NB4 (cell line): ENCODE results near the gene LUZP2.

Source experiments
- DNase-seq: peaks from one replicate; pipeline ENCODE4 v3.0.0; 2010; ENCODE audit warnings: low read depth
- H3K4me3 ChIP-seq: one replicate; pipeline ENCODE4 v1.5.1; 2011; ENCODE audit warnings: mild to moderate bottlenecking, low read depth, low read length, moderate library complexity
- MAX ChIP-seq: IDR thresholded peaks from 2 replicates; pipeline ENCODE4 v1.6.1; 2011; ENCODE audit warnings: low read depth, low read length
- MYC ChIP-seq: IDR thresholded peaks from 2 replicates; pipeline ENCODE4 v1.6.1; 2011; ENCODE audit warnings: low read depth, low read length
- POLR2A ChIP-seq: IDR thresholded peaks from 2 replicates; pipeline ENCODE4 v1.6.1; 2011; ENCODE audit warnings: mild to moderate bottlenecking; ENCODE audit not compliant: insufficient read length; ENCODE audit errors: extremely low read depth
- TF ChIP-seq, protein P1 (sequence below): IDR thresholded peaks from one replicate; pipeline ENCODE4 v1.5.1; 2012; ENCODE audit warnings: low read depth, low read length

The LUZP2 gene

GRCh38 chr11:24685821-24686220 is 189.0 kb downstream of the LUZP2 start:
- no peak for DNase-seq
- TF ChIP-seq MYC (no peak), MAX (no peak), POLR2A (no peak)
- TF ChIP-seq, protein P1, sequence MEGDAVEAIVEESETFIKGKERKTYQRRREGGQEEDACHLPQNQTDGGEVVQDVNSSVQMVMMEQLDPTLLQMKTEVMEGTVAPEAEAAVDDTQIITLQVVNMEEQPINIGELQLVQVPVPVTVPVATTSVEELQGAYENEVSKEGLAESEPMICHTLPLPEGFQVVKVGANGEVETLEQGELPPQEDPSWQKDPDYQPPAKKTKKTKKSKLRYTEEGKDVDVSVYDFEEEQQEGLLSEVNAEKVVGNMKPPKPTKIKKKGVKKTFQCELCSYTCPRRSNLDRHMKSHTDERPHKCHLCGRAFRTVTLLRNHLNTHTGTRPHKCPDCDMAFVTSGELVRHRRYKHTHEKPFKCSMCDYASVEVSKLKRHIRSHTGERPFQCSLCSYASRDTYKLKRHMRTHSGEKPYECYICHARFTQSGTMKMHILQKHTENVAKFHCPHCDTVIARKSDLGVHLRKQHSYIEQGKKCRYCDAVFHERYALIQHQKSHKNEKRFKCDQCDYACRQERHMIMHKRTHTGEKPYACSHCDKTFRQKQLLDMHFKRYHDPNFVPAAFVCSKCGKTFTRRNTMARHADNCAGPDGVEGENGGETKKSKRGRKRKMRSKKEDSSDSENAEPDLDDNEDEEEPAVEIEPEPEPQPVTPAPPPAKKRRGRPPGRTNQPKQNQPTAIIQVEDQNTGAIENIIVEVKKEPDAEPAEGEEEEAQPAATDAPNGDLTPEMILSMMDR, result no peak
- no peak overlapping the region for H3K4me3 ChIP-seq

DNA sequence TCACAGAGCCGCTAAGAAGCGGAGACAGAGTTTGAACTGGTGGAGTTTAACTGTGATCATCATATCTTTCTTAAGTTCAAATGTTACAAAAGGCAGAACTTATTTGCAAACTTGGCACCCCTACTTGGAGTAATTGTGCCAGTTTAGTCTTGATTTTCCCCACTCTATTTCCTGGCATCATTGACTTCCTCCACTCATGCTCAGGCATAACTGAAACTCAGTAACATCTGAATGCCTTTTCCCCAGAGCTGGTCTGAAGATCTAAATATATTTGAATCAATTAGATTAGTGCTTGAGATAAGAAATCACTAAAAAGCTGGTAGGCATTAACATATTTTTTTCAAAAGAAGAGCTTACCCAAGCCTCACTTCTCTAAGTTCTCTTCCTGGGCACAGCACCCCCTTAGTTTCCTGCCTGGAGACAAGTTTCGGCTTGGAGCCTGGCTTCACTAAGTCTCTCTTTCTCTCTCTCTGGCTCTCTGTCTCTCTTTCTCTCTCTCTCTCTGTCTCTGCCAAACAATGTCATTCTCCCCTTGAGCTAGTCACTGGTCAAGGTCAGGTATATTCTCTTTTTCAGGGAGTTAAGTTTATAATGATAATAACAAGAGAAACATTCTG is 190.8 kb downstream of the LUZP2 start:
- TF ChIP-seq POLR2A (no peak), MAX (no peak), MYC (no peak)
- TF ChIP-seq, protein P1, result no peak
- no peak for DNase-seq
- H3K4me3 ChIP-seq, result no peak overlapping the region

- no peak overlapping the region for H3K4me3 ChIP-seq
- no peak for DNase-seq
- no peak for TF ChIP-seq MAX
- TF ChIP-seq MYC, result no peak
- TF ChIP-seq, protein P1, result no peak
- TF ChIP-seq POLR2A, result no peak
These were observed 192.1 kb downstream of the LUZP2 start for GRCh38 chr11:24688981-24689380.

- TF ChIP-seq POLR2A, result no peak
- no peak for TF ChIP-seq MYC
- no peak for TF ChIP-seq MAX
- TF ChIP-seq, protein P1, result no peak
- DNase-seq, result no peak
These were observed 200.8 kb downstream of the LUZP2 start for GRCh38 chr11:24697522-24698111.

DNA sequence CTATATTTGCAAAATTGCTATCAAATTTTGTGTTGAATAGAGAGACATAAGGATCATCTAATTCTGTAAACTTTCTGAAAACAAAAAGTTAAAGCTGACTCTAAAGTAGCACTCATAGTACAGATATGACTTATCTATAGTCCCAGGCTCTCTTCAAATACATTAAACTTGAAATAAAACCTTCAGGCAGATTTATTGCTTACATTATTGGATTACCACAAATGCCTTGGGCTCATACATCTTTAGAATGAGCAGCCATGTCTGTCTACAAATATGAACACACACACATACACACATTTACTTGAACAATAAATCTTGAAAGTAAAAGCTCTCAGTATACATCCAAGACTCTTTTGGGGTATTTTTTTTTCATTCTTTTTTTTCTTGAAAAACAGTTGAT is 207.9 kb downstream of the LUZP2 start:
- no peak for TF ChIP-seq MYC
- TF ChIP-seq, protein P1, result no peak
- TF ChIP-seq POLR2A, result no peak
- no peak for TF ChIP-seq MAX
- no peak overlapping the region for H3K4me3 ChIP-seq
- DNase-seq, result no peak

More at GRCh38 chr11:24697522-24698111, 200.8 kb downstream of the LUZP2 start:
- no peak overlapping the region for H3K4me3 ChIP-seq
